Stimulated activated CD4-positive, alpha-beta T cell treated with anti-CD3 and anti-CD28 coated beads, TNF-alpha, amount 100 ng/mL, for 24 hours (primary cell): Measurements from ENCODE around the gene PROM1.
A peak's percentile ranks its signal among the peaks of the same experiment; 100 is the strongest.

Experiments
- DNase-seq, 3 experiments: peaks; one replicate each; pipeline ENCODE4 v3.0.0-alpha.2; 2020; ENCODE audit warnings: low read depth in 3 of 3

Gene PROM1, protein sequence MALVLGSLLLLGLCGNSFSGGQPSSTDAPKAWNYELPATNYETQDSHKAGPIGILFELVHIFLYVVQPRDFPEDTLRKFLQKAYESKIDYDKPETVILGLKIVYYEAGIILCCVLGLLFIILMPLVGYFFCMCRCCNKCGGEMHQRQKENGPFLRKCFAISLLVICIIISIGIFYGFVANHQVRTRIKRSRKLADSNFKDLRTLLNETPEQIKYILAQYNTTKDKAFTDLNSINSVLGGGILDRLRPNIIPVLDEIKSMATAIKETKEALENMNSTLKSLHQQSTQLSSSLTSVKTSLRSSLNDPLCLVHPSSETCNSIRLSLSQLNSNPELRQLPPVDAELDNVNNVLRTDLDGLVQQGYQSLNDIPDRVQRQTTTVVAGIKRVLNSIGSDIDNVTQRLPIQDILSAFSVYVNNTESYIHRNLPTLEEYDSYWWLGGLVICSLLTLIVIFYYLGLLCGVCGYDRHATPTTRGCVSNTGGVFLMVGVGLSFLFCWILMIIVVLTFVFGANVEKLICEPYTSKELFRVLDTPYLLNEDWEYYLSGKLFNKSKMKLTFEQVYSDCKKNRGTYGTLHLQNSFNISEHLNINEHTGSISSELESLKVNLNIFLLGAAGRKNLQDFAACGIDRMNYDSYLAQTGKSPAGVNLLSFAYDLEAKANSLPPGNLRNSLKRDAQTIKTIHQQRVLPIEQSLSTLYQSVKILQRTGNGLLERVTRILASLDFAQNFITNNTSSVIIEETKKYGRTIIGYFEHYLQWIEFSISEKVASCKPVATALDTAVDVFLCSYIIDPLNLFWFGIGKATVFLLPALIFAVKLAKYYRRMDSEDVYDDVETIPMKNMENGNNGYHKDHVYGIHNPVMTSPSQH

DNA sequence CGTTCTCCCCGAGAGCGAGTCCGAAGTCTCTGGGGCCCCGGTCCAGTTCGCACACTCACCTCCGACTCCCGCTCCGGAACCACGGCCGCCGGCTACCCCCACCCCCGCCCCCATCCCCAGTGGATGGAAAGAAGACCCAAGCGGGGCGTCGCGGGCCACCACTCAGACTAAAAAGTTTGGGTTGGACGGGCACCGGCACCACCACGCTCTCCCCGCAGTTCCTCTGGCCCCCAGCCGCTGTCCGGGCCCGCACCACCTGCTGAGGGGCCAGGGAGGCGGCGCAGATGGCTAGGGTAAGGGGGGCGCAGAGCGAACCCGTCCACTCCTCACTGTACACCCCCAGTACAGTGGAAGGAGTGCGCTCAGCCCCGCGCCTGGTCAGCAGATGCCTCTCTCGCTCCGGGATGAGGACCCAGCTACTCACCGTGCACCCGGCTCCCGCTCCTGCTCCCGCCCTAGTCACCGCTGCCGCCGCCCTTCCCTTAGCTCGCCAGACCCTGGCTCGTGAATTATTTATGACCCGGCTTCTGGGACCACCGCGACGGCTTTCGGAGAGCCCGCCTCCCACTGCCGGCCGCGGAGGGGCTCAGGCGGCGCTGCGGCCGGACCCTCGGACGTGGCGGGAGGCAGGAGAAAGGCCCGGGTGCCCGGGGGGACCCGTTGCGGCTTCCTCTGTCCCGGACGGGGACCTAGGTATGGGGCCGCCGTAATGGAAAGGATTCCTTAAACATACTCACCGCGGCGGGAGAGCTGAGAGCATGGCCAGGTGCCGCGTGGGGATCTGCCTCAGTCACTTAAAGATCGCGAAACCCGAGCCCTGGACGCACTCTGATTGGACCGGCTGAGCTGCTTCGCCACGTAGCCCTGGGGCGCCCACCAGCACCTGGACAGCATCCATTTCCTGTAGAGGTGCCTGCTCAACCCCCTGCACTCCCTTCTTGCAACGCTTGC, at the start of gene PROM1:
Gene PROM1, minus strand, starts transcription at position 783 of the 951 bp plus-strand sequence. CDS start 8,117 bp downstream, outside the sequence.
- DNase-seq, result no peak

DNA sequence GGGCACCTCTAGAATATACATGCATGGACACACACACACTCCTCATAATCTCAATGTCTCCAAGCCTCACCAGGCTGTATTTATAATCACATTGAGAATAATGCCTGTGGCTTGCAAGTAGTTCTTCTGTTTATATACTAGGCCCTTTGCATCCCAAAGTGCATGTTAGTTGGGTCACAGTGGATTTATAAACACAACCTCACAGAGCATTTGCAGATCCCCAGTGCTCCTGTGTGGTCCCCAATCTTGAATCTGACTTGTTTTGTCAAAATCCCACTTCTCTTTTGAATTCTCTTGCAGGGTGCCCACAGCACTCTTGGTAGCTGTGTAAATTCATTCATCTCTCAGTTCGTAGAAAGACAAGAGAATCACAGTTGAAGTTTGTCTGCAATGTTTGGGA, 49.6 kb upstream of the PROM1 start:
- DNase-seq, result no peak

DNA sequence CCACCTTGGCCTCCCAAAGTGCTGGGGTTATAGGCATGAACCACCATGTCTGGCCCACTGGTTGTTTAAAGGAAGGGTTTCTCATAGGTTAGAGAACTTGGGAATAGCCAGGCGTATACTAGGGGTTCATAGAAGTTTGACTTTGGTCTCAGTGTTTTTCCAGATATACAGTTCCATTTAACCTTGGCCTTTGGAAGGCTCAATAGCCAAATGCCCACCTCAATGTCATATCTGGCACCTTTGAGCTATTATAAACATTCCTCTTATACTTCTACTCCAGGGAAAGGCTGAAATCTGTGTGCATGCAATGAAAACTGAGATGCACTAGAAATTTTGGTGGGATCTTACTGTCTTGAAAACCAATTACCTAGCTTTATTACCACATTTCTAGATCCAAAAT, 47.5 kb upstream of the PROM1 start:
- DNase-seq, result no peak

DNA sequence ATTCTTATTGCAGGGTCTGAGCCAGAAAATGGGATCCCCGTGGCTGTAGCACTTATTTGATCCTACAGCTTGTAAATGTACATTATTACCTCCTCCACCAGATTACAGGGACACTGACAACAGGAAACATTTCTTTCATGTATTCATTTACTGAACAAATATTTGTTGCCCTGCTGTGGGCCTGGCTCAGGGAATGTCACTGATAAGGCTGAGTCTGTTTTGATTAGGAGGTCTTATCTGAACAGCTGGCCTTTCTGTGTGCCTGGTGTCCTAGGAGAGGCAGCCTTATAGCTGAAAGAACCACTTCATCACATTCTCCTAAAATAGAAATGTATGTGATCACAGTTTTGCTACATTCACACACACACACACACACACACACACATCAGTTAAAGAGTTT, 45.5 kb upstream of the PROM1 start:
- no peak for DNase-seq

DNA sequence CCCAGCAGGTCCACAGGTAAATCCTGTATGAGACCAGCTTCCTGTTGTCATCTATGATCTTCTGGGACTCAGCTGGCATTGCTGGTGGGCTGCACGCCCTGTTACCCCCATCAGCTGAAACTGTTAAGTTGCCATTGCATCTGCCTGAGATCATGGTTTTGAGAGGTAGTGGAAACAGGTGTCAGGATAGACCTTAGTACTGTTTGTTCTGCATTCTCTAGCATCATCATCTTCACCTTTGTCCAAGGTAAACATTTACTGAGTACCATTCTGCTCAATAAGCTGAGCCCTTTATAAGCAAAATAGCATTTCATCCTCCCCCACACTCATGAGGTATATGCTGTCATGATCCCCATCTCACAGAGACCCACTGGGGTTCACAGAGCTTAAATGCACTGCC, 42.9 kb upstream of the PROM1 start:
- no peak for DNase-seq

DNA sequence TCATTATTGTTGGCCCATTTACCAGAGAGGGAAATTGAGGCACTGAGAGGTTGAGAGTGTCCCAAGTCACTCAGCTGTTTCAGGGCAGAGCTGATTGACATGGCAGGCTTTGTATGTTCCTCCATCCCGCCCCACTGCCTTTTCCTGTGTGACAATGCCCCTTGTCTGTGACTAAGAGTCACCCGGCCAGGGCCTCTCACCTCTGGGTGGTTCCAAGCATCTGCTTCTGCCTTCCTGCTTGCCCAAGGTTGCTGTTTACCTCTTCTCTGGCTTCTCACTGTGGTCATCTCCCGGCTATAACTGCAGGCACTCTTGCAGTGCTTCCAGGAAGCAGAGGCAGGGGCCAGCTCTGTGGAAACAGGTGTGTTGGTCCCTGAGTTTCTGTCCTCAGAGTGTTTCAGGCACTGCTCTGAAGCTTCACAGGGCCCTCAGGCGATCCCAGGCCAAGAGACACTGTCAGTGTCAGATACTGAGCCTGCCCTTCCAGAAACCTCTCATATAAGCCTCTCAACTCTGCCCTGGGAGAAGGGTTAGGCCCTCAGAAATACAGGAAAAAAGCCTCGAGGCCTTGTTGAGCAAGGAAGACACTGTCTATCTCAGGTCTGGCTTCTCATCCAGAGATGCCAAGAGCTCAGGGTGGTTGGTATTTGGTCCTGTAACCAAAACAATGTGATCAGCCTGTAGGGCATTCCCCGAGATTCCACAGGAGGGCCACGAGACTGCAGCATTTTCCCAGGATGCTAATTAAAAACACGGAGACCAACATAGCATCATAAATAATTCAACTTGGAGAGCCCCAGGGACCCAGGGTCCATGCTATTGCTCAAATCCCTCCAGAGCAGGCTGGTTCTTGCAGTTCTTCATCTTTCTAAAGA, 42.0 kb upstream of the PROM1 start:
- DNase-seq, result no peak

DNA sequence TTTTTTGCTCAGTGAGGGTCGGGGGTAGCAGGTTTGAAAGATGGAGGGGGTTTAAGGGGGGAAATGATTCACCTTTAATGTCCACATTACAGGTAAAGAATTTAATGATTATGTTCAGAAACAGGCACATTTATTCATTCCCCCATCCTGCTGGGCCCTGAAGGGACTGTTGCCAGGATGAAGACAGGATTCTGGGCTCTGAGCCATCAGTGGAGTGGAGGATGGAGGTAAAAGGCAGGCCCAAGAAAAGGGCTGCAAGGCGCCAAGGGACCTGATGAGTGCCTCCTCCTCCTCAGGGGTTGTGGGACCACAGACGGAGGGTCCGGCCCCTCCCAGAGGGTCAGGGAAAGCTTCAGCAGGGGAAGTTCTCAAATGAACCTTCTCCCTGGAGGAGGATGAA, 40.4 kb upstream of the PROM1 start:
- no peak for DNase-seq

DNA sequence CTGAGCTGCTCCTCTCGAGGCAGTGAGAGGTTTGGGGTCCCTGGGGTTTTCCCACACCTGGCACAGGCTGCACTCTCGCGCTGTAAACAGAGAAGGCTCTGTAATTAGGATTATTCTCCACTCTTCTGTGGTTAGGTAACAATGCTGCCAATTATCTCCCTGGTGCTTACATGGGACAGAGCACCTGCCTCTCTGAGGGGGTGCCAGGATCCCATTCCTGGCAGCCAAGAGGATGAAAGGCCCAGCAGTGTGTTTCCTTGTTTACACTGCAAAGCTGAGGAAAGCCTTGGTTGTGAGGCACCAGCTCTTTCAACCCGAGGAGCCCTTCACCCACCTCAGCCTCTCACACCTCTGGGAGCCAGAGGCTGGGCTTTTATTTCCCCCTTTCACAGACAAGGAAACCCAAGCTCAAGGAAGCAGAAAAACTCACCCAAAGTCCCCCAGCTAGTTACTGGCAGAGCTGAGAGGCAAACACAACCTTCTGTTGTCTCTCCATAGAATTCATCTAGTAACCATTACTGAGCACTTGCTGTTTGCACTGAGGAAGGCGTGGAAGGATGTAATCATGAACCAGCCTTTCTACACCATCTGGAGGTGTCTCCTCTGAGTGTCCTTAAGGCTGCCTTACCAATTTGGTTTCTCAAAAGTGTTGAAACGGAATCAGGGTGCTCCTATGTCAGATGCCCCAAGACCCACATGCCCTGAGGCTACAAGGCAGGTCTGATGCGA, 39.7 kb upstream of the PROM1 start:
- no peak for DNase-seq

DNA sequence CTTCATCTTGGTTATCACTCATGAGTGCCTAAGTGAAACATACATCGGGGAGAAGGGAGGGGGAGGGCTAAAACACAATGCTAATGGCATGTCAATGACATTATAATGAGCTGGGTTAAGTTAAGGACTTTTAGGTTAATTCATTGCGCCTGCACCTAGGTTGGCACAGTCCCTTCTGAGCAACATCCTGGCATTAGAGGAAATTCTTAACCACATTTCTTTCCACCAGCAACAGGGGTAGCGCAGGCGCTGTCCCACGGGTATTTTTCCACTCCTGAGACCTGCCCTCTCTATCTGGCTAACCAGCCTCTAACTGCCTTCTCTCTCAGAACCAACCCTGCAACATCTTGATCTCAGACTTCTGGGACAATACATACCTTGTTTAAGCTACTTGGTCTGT, 39.0 kb upstream of the PROM1 start:
- peak in 2 of 3 experiments; percentile 3 to 48 for DNase-seq

DNA sequence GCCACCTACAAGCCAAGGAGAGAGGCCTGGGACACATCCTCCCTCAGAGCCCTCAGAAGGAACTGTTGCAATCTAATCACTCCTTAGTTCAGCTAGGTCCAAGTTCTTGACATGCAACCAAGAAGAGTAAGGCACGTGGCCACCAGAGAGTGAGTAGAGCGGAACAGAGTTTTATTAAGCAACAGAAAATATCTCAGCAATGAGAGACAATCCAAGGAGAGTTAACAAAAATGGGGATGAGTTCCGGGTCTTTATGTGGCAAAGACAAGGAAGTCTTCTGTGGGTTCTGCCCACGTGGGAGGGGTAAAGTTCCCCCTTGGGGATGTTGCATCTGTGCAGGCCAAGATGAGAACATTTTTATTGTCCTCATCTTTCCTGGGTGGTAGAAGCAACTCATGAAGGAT, 38.5 kb upstream of the PROM1 start:
- DNase-seq, result no peak

DNA sequence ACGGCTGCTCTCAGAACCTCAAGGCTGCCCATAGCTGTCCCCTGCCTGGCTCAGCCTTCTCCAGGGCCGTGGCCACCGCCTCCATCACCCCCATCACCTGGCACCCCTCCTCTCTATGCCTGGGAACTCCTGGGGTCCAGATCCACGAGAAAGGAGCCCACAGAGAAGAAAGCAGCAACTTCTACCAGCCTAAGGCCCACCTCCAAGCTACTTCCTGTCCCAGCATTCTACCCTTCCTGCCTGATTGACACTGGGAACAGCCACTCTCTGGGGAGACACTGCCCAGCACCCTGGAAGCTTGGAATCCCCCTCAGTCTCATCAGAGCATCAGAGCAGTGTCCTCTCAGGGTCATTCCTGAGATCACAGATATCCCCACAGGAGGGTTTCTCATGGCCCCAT, 36.9 kb upstream of the PROM1 start:
- DNase-seq, result no peak

DNA sequence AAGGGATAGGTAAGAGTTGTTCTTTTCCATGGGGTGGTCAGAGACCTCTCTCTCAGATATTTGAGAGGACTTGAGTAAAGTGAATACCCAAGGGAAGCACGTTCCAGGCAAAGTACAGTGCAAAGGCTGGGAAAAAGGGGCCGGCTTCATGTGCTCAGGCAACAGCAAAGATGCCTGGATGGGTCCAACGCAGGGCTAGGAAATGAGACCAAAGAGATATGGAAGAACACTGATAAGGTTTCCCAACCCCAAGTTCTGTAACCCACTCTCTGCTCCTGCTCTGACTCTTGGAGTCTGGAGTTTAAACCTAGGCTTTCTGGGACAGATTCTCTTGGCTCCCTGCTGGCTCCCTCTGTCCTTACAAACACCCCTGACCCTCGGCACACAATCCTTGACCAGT, 36.2 kb upstream of the PROM1 start:
- DNase-seq, result no peak

DNA sequence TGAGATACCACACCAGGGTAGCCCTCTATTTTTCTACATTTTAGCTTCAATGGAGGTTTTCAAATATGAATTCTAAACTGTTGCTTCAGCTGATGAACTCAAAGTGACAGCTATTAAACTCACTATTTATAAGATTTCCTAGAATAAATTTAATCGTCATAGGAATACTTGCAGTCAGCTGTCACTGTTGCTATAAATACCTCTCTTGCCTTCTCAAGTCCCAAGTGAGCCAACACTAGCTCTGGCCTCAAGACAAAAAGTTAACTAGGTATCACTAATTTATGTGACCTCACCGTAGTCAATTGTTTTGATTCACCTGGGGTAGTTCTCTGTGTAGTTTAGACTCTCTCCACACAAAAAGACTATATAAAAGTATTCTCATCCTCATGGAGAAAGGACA, 34.3 kb upstream of the PROM1 start:
- DNase-seq, result no peak

DNA sequence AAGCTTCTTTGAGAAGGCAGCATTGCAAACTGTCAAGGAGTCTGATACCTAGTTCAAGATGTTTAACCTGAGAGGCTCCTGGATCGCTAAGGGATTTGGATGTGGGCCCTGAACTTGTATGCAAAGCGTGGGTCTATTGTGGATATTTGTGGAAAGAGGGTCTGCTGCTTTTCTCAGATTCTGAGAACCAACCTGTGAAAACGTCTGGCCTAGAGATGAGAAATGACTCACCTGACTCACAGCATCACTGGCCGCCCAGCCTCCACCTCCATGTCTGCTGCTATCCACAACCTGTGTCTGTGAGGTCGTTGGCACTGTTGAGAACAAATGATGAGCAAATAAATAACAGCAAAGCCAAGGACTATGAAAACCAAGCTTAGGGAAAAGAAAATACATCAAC, 33.3 kb upstream of the PROM1 start:
- DNase-seq, result no peak

DNA sequence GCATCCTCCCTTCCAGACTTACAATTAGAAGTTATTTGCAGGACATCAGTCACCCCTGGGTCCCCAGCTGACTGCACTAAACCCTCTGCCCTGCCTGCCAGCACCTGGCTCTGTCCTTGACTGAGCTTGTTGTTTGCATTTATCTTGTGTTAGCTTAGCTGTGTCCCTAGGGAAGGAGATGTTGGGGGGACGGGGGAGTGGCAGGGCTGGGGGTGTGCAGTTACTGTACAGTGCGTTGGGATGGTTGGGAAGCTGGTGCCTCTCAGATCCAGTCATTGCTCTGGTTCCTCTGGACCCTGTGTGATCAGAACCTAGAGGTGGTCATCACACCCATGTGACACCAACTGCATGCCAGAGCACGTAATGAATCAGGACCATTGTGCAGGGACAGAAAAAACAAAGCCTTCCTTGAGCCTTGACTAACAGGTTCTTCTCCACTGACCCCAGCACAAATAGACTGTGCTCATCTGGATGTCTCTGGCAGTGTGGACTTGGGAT, 32.7 kb upstream of the PROM1 start:
- DNase-seq, result no peak

DNA sequence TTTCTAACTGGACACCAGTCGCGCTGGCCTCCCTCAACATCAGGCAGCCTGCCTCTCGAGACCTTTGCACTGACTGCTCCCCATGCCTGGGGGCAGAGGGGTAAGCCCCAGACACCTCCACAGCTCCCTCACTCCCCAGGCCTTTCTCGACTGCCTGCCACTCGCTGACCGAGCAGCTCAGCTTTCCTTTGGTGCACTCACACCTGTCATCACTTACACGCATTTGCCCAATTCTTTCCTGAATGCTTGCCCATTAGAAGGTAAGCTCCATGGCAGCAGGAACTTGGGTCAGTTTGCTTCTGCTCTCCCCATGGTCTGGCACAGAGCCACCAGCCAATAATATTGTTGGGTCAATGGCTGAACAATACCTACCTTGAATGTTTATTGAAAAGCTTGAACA, 32.2 kb upstream of the PROM1 start:
- no peak for DNase-seq

DNA sequence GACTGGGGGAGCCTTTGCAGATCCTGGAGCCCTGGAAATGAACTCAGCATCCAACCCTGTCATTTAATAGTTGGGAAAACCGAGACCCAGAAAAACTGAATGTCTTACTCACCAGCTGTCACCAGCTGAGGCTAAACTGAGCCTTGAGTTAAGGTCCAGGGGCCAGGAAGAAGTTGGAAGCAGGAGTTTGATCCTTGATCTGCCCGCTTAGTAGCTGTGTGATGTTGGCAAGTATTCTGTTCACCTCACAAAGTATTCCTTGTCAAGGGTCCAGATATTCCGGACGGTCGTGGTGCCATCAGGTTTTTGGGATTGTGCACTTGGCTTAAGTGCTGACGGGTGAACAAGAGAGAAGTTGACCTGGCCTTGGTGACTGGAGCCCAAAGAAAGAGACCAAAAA, 30.7 kb upstream of the PROM1 start:
- DNase-seq, result no peak

DNA sequence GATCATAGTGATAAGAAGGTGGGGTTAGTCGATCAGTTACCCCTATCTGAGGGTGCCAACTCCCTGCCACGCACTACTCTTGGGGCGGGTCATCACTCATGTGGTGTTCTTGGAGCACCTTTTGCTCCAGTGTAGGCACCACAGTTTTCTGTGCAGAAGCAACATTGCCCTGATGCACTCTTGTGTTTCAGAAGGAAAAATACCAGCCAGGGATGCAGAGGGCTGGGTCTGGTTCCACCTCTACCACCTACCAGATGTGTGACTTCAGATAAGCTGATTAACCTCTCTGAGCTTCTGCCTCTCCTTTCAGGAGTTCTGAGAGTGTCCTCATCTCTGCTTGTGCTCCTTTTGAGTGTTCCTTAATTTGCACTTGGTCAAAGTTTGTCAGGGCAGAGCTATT, 29.9 kb upstream of the PROM1 start:
- no peak for DNase-seq

DNA sequence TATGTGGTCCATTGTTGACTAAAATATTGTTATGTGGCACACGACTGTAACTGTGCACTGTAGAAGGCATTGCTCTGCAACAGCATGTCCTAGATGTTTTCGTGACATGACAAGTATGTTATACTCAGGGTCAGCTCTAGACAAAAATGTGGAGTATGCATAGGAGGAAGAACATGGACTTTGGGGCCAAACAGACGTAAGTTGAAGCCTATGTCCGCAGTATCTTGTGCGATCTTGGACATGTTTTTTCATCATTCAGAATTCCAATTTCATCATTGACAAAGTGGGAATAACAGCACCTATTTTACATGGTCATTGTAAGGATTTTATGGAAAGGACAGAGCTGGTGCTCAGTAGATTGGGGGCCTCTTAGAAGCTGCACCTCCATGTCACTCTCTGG, 27.7 kb upstream of the PROM1 start:
- DNase-seq, result no peak

DNA sequence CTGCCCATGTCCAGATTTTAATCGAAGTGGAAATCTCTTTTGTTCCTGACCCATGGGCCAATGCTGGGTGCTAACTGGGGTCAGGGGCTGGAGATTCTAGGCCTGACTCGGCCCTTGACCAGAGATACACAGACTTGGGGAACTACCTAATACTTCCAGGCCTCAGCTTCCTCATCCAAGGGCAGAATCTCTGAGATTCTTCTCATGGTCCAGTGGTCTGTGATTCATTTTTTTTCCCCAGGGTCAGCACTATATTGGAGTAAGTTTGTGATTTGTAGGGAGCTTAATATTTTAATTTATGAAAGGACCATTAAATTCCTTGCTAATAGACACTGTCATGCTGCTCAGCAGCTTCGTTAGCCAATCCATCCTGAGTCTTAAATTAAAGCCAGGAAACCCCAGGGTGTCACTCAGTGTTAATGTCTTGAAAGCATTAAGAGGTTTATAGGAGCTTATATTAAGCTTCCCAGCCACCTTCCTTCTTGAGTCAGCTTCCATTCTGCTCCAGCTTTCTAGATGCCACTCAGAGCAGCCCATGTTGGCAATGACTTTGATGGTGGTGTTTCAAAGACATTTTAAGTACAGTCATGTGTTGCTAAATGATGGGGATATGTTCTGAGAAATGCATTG, 27.0 kb upstream of the PROM1 start:
- no peak for DNase-seq
